Spleen (tissue), 11 donors: ENCODE measurements around the gene CCDC50. TPM values are rescaled to one million over a fixed set of nuclear protein-coding genes. Genes with fewer than 3 reads are reported as not detected.

ENCODE experiments used
- DNase-seq: peaks from one replicate; pipeline ENCODE4 v3.0.0-alpha.2; 2020
- H3K27ac ChIP-seq, 8 donors: fragments of 200-600 bp; sonication (generic) in 7 of 8; 1 replicate in 4 of 8; 2 replicates in 4 of 8; pipeline versions ENCODE4 v1.5.0 to v1.8.0; 2016 to 2021; ENCODE audit warnings: inconsistent platforms in 4 of 8, mild to moderate bottlenecking in 4 of 8, moderate library complexity in 1 of 8
- H3K27me3 ChIP-seq, 7 donors: fragments of 200-600 bp; sonication (generic) in 6 of 7; replicated peaks in 1 of 7; 1 replicate in 4 of 7; 2 replicates in 3 of 7; pipeline versions ENCODE4 v1.5.0 to v1.8.0; 2016 to 2021; ENCODE audit warnings: inconsistent platforms in 3 of 7, mild to moderate bottlenecking in 1 of 7
- H3K36me3 ChIP-seq, 6 donors: fragments of 200-600 bp; sonication (generic) in 5 of 6; 1 replicate in 4 of 6; 2 replicates in 2 of 6; pipeline versions ENCODE4 v1.5.0 to v1.8.0; 2016 to 2021; ENCODE audit warnings: inconsistent platforms in 2 of 6
- H3K4me1 ChIP-seq, 6 donors: fragments of 200-600 bp; sonication (generic) in 5 of 6; 1 replicate in 3 of 6; 2 replicates in 3 of 6; pipeline versions ENCODE4 v1.5.0 to v1.8.0; 2016 to 2021; ENCODE audit warnings: inconsistent platforms in 3 of 6
- H3K4me3 ChIP-seq, 8 donors: fragments of 200-600 bp; sonication (generic) in 7 of 8; 1 replicate in 4 of 8; 2 replicates in 4 of 8; pipeline versions ENCODE4 v1.5.0 to v1.8.0; 2016 to 2021; ENCODE audit warnings: inconsistent platforms in 4 of 8, mild to moderate bottlenecking in 4 of 8, moderate library complexity in 2 of 8
- H3K9me3 ChIP-seq, 8 donors: fragments of 200-600 bp; sonication (generic) in 7 of 8; 1 replicate in 4 of 8; 2 replicates in 4 of 8; pipeline versions ENCODE4 v1.5.0 to v1.8.0; 2016 to 2021; ENCODE audit warnings: inconsistent platforms in 4 of 8
- POLR2A ChIP-seq, 3 donors: fragments of 450-650 bp; IDR thresholded peaks; one replicate each; pipeline ENCODE4 v1.5.1; 2017; ENCODE audit warnings: antibody characterized with exemption in 3 of 3, mild to moderate bottlenecking in 1 of 3
- POLR2AphosphoS5 ChIP-seq, 3 donors: sonication (generic); formaldehyde crosslinking; IDR thresholded peaks; one replicate each; pipeline ENCODE4 v1.5.1; 2017; ENCODE audit warnings: antibody characterized with exemption in 3 of 3
- WGBS, 5 donors: extraction: QIAGEN DNeasy Blood & Tissue Kit in 3 of 5; methylation state at CpG; one replicate each; pipeline versions ENCODE4 v1.1.5 to v1.1.7; 2013 to 2018; 5-methylcytosine and 5-hydroxymethylcytosine counted together
- intact Hi-C: fragments of 100-400 bp; cut with DNase I; formaldehyde crosslinking; loops from one replicate; pipeline ENCODE4 v1.15.0; 2023; ENCODE audit warnings: low total_unique reads
- polyA plus RNA-seq, 3 donors: library from polyadenylated mRNA; stranded (reverse); fragments of 200-250 nt; gene quantifications; one replicate each; pipeline ENCODE4 v1.2.1, GENCODE V29; 2013
- total RNA-seq, 7 donors: library from RNA; depleted of rRNA in 3 of 7; stranded (reverse); fragments of >200 nt in 3 of 7; fragmentation: NEBNext Ultra II Directional in 4 of 7; extraction: Animal tissue kit (Norgen Biotek cat#: 25700) in 4 of 7; gene quantifications; one replicate each; pipeline versions ENCODE4 v1.1.0 to v1.2.1, GENCODE V29; 2016 to 2021
- TF ChIP-seq, protein P1 (sequence below), 11 experiments: fragments of 200-600 bp in 7 of 11; fragments of 450-650 bp in 4 of 11; sonication (generic) in 4 of 11; IDR thresholded peaks in 8 of 11; conservative IDR thresholded peaks in 3 of 11; 1 replicate in 7 of 11; 2 replicates in 4 of 11; pipeline versions ENCODE4 v1.4.0 to v1.8.0; 2016 to 2021; ENCODE audit warnings: antibody characterized with exemption in 11 of 11, inconsistent platforms in 4 of 11, mild to moderate bottlenecking in 1 of 11
- donor health status: healthy with polysubstance abuse.
- donor health status: DM: no; HTN: no; CAD: no; lungs with moderate emphysema.
- donor health status: DM: no; HTN: no; CAD: no.
- donor health status: Bipolar disorder and iron deficiency.
- donor health status: healthy.
- donor health status: DM: no; HTN: no; CAD: no.
- donor health status: DM: yes; HTN: yes; CAD: no.

The CCDC50 gene
- total and polyA plus RNA-seq, 10 donors = 42.5 to 167 (median 110) TPM

DNA sequence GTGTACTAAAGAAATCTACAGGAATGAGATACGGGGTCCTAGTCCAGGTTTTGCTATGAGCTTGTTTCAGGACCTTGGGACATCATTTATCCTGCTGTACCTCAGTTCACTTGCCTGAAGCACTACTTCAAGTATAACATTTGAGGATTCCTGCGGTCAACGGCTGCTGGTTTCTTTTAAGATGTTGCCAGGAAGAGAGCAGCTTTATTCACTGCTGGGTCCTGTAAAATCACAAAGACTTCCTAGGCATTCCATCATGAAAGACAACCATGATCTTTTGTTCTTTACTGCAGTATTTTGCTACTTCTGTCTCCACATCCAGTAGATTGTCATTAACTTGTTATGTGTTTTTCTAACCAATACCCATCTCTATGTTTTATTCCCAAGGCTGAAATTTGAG is 70.7 kb downstream of the CCDC50 start:
- no peak overlapping the region for H3K27ac ChIP-seq
- no peaks in the 10 kb centered on the region for H3K27me3 ChIP-seq
- WGBS, 5 donors = 78 to 99% (median 93%) methylated on average over 3 of the region's 3 CpGs
- intact Hi-C loops = loop anchor here (10.0 kb wide), 1 partner anchor 75 kb away; the partner anchor contains the start of gene CCDC50
- no peak overlapping the region for H3K4me3 ChIP-seq
- DNase-seq = no peak
- H3K9me3 ChIP-seq = no peaks in the 10 kb centered on the region
- no peaks in the 10 kb centered on the region for H3K4me1 ChIP-seq
- TF ChIP-seq, protein P1, sequence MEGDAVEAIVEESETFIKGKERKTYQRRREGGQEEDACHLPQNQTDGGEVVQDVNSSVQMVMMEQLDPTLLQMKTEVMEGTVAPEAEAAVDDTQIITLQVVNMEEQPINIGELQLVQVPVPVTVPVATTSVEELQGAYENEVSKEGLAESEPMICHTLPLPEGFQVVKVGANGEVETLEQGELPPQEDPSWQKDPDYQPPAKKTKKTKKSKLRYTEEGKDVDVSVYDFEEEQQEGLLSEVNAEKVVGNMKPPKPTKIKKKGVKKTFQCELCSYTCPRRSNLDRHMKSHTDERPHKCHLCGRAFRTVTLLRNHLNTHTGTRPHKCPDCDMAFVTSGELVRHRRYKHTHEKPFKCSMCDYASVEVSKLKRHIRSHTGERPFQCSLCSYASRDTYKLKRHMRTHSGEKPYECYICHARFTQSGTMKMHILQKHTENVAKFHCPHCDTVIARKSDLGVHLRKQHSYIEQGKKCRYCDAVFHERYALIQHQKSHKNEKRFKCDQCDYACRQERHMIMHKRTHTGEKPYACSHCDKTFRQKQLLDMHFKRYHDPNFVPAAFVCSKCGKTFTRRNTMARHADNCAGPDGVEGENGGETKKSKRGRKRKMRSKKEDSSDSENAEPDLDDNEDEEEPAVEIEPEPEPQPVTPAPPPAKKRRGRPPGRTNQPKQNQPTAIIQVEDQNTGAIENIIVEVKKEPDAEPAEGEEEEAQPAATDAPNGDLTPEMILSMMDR (IDR thresholded peaks at IDR 0.05 in 8 of 11, conservative IDR thresholded peaks at IDR 0.05 in 3 of 11) = no peak
- TF ChIP-seq POLR2A (IDR thresholded peaks at IDR 0.05) = no peak
- no peak for TF ChIP-seq POLR2AphosphoS5 (IDR thresholded peaks at IDR 0.05)
- H3K36me3 ChIP-seq = peaks cover 0 to 40% (median 4%) of the 10 kb centered on the region in 6 donors

DNA sequence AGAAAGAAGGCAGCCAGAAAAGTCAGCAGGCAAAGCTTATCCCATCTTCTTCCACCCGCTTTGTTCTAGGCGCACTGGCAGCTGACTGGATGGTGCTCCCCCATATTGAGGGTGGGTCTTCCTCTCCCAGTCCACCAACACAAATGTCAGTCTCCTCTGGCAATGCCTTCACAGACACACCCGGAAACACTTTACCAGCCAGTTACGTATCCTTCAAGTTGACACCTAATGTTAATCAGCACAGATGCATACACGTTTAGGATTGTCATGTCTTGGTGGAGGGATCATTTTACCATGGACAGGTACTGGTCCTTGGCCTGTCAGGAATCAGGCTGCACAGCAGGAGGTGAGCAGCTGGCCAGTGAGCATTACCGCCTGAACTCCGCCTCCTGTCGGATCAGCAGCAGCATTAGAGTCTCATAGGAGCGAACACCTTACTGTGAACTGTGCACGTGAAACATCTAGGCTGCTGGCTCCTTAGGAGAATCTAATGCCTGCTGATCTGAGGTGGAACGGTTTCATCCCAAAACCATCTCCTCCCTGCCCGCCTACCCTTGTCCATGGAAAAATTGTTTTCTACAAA is 72.7 kb downstream of the CCDC50 start:
- DNase-seq = peak; percentile 38
- intact Hi-C loops = no loop called here
- Histone ChIP-seq H3K36me3 (peaks cover 0 to 21% (median 2%) of the 10 kb centered on the region in 6 donors), H3K4me1 (no peaks in the 10 kb centered on the region), H3K27ac (no peak overlapping the region), H3K27me3 (no peaks in the 10 kb centered on the region), H3K4me3 (no peak overlapping the region), H3K9me3 (no peaks in the 10 kb centered on the region)
- peak in 2 of 3 donors; percentile 34 to 50 for TF ChIP-seq POLR2AphosphoS5 (IDR thresholded peaks at IDR 0.05)
- TF ChIP-seq, protein P1 (IDR thresholded peaks at IDR 0.05 in 8 of 11, conservative IDR thresholded peaks at IDR 0.05 in 3 of 11) = no peak
- no peak for TF ChIP-seq POLR2A (IDR thresholded peaks at IDR 0.05)
- WGBS, 5 donors = 83 to 94% (median 89%) methylated on average over 12 of the region's 12 CpGs

DNA sequence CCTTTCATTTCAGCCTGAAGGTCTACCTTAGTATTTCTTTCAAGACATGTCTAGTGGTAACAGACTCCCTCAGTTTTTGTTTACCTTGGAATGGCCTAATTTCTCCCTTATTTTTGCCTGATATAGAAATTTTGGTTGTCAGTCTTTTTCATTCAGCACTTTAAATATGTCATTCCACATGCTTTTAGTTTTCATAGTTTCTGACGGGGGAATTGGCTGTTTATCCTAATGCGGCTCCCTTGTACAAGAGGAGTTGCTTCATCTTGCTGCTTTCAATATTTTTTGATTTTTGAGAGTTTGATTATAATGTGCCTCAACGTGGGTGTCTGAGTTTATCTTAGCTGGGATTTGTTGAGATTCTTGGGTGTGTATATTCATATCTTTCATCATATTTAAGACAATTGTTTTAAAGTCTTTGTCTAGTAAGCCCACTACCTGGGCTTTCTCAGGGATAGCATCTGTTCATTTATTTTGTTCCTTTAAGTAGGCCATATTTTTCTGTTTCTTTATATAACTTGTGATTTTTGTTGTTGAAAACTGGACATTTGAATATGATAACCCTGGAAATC is 80.7 kb downstream of the CCDC50 start:
- 81 to 97% (median 90%) methylated on average over 3 of the region's 3 CpGs for WGBS, 5 donors
- DNase-seq = no peak
- Histone ChIP-seq H3K9me3 (peaks cover 0 to 24% (median 13%) of the 10 kb centered on the region in 8 donors), H3K27me3 (no peaks in the 10 kb centered on the region), H3K4me3 (no peak overlapping the region), H3K27ac (no peak overlapping the region), H3K4me1 (no peaks in the 10 kb centered on the region), H3K36me3 (no peaks in the 10 kb centered on the region)
- TF ChIP-seq POLR2AphosphoS5 (IDR thresholded peaks at IDR 0.05) (no peak), POLR2A (IDR thresholded peaks at IDR 0.05) (no peak)
- TF ChIP-seq, protein P1 (IDR thresholded peaks at IDR 0.05 in 8 of 11, conservative IDR thresholded peaks at IDR 0.05 in 3 of 11) = no peak
- intact Hi-C loops = loop anchor here (10.0 kb wide), 1 partner anchor 1035 kb away; no protein-coding TSS in a partner anchor

DNA sequence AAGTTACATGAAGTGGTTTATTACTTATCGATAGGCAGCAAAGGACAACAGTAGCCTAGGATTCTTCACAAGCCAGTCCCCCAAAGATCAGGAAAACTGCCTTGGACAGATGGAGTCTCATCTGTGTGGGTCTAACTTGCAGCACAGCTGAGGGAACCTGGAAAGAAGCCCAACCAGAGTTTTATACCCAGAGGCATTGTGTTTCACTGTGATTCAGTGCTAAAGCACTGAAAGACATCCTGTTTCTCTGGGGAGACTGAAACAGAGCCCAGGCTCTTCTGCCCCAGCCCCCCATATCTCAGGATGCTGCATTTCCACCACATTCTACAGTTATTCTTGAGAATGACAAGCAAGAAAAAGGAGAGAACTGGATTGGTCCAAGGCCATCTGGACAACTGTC is 83.6 kb downstream of the CCDC50 start:
- TF ChIP-seq POLR2A (IDR thresholded peaks at IDR 0.05) (no peak), POLR2AphosphoS5 (IDR thresholded peaks at IDR 0.05) (no peak)
- TF ChIP-seq, protein P1 (IDR thresholded peaks at IDR 0.05 in 8 of 11, conservative IDR thresholded peaks at IDR 0.05 in 3 of 11) = no peak
- intact Hi-C loops = loop anchor here (10.0 kb wide), 1 partner anchor 1032 kb away; no protein-coding TSS in a partner anchor
- no peaks in the 10 kb centered on the region for H3K36me3 ChIP-seq
- no peaks in the 10 kb centered on the region for H3K27me3 ChIP-seq
- DNase-seq = no peak
- 89 to 100% (median 96%) methylated on average over 1 of the region's 1 CpG for WGBS, 5 donors
- no peak overlapping the region for H3K27ac ChIP-seq
- no peaks in the 10 kb centered on the region for H3K4me1 ChIP-seq
- H3K4me3 ChIP-seq = no peak overlapping the region
- H3K9me3 ChIP-seq = peaks cover 0 to 32% (median 13%) of the 10 kb centered on the region in 8 donors
